Measurements from ENCODE around the gene DLG5.

The DLG5 gene

GRCh38 chr10:77834943-77835668, 91.4 kb downstream of the DLG5 start:
- no peak for TF ChIP-seq CTCF (IDR thresholded peaks at IDR 0.05; ENCODE audit: insufficient read depth, low read length, poor library complexity, severe bottlenecking)
- DNase-seq (ENCODE audit: extremely low read depth, insufficient read length), result no peak
- no peaks in the 10 kb centered on the region for H3K27me3 ChIP-seq (replicated peaks; ENCODE audit: control insufficient read depth, insufficient read depth, low read length)
- H3K36me3 ChIP-seq (ENCODE audit: control insufficient read depth, insufficient read depth, low read length), result peaks cover 8% of the 10 kb centered on the region
- no peak overlapping the region for H3K4me3 ChIP-seq (replicated peaks; ENCODE audit: low read depth, low read length)

- Histone ChIP-seq H3K27me3 (replicated peaks; ENCODE audit: control insufficient read depth, insufficient read depth, low read length) (no peaks in the 10 kb centered on the region), H3K4me3 (replicated peaks; ENCODE audit: low read depth, low read length) (no peak overlapping the region), H3K36me3 (ENCODE audit: control insufficient read depth, insufficient read depth, low read length) (peaks cover 11% of the 10 kb centered on the region)
- TF ChIP-seq CTCF (IDR thresholded peaks at IDR 0.05; ENCODE audit: insufficient read depth, low read length, poor library complexity, severe bottlenecking), result no peak
- no peak for DNase-seq (ENCODE audit: extremely low read depth, insufficient read length)
These were observed 92.0 kb downstream of the DLG5 start for GRCh38 chr10:77834540-77834939.

- no peak for TF ChIP-seq CTCF (IDR thresholded peaks at IDR 0.05; ENCODE audit: insufficient read depth, low read length, poor library complexity, severe bottlenecking)
- Histone ChIP-seq H3K4me3 (replicated peaks; ENCODE audit: low read depth, low read length) (no peak overlapping the region), H3K36me3 (ENCODE audit: control insufficient read depth, insufficient read depth, low read length) (peaks cover 12% of the 10 kb centered on the region), H3K27me3 (replicated peaks; ENCODE audit: control insufficient read depth, insufficient read depth, low read length) (no peaks in the 10 kb centered on the region)
- no peak for DNase-seq (ENCODE audit: extremely low read depth, insufficient read length)
These were observed 92.8 kb downstream of the DLG5 start for GRCh38 chr10:77833792-77834191.

GRCh38 chr10:77833225-77833624, 93.3 kb downstream of the DLG5 start:
- DNase-seq (ENCODE audit: extremely low read depth, insufficient read length), result no peak
- Histone ChIP-seq H3K36me3 (ENCODE audit: control insufficient read depth, insufficient read depth, low read length) (peaks cover 12% of the 10 kb centered on the region), H3K27me3 (replicated peaks; ENCODE audit: control insufficient read depth, insufficient read depth, low read length) (no peaks in the 10 kb centered on the region), H3K4me3 (replicated peaks; ENCODE audit: low read depth, low read length) (no peak overlapping the region)
- TF ChIP-seq CTCF (IDR thresholded peaks at IDR 0.05; ENCODE audit: insufficient read depth, low read length, poor library complexity, severe bottlenecking), result no peak

GRCh38 chr10:77832238-77832637, 94.3 kb downstream of the DLG5 start:
- H3K36me3 ChIP-seq (ENCODE audit: control insufficient read depth, insufficient read depth, low read length), result peaks cover 12% of the 10 kb centered on the region
- H3K27me3 ChIP-seq (replicated peaks; ENCODE audit: control insufficient read depth, insufficient read depth, low read length), result no peaks in the 10 kb centered on the region
- H3K4me3 ChIP-seq (replicated peaks; ENCODE audit: low read depth, low read length), result no peak overlapping the region
- TF ChIP-seq CTCF (IDR thresholded peaks at IDR 0.05; ENCODE audit: insufficient read depth, low read length, poor library complexity, severe bottlenecking), result no peak
- DNase-seq (ENCODE audit: extremely low read depth, insufficient read length), result no peak

GRCh38 chr10:77829356-77829755, 97.2 kb downstream of the DLG5 start:
- H3K36me3 ChIP-seq (ENCODE audit: control insufficient read depth, insufficient read depth, low read length), result peaks cover 12% of the 10 kb centered on the region
- TF ChIP-seq CTCF (IDR thresholded peaks at IDR 0.05; ENCODE audit: insufficient read depth, low read length, poor library complexity, severe bottlenecking), result no peak
- no peak overlapping the region for H3K4me3 ChIP-seq (replicated peaks; ENCODE audit: low read depth, low read length)
- no peak for DNase-seq (ENCODE audit: extremely low read depth, insufficient read length)
- H3K27me3 ChIP-seq (replicated peaks; ENCODE audit: control insufficient read depth, insufficient read depth, low read length), result no peaks in the 10 kb centered on the region

Data from GM06990 (cell line).